Thyroid gland (tissue), 4 donors: Measurements from ENCODE around the gene MARK3. TPM values are rescaled to one million over a fixed set of nuclear protein-coding genes. Genes with fewer than 3 reads are reported as not detected.

Experiments used
- DNase-seq, 2 donors: peaks; one replicate each; pipeline ENCODE4 v3.0.0-alpha.2; 2019
- H3K27ac ChIP-seq, 3 donors: fragments of 200-600 bp; sonication (generic); 1 replicate in 2 of 3; 2 replicates in 1 of 3; pipeline ENCODE4 v1.5.1; 2016 to 2019; ENCODE audit warnings: mild to moderate bottlenecking in 1 of 3, moderate library complexity in 1 of 3
- H3K27me3 ChIP-seq: fragments of 200-600 bp; sonication (generic); one replicate; pipeline ENCODE4 v1.5.1; 2019
- H3K36me3 ChIP-seq, 2 donors: fragments of 200-600 bp; sonication (generic); one replicate each; pipeline ENCODE4 v1.5.1; 2016 to 2019
- H3K4me1 ChIP-seq, 2 donors: fragments of 200-600 bp; sonication (generic); one replicate each; pipeline ENCODE4 v1.5.1; 2017 to 2019
- H3K4me3 ChIP-seq, 3 donors: fragments of 200-600 bp; sonication (generic); replicated peaks in 1 of 3; 1 replicate in 2 of 3; 2 replicates in 1 of 3; pipeline ENCODE4 v1.5.1; 2016; ENCODE audit warnings: mild to moderate bottlenecking in 1 of 3
- H3K9me3 ChIP-seq: fragments of 200-600 bp; sonication (generic); one replicate; pipeline ENCODE4 v1.5.1; 2017
- POLR2A ChIP-seq, 2 donors: fragments of 450-650 bp; IDR thresholded peaks; one replicate each; pipeline ENCODE4 v1.6.1; 2017; ENCODE audit warnings: antibody characterized with exemption in 2 of 2, mild to moderate bottlenecking in 2 of 2, moderate library complexity in 1 of 2
- WGBS, 2 donors: methylation state at CpG; one replicate each; pipeline ENCODE4 v1.1.5; 2017; 5-methylcytosine and 5-hydroxymethylcytosine counted together
- intact Hi-C: fragments of 100-400 bp; cut with DNase I; formaldehyde crosslinking; loops from one replicate; pipeline ENCODE4 v1.15.1; 2023
- total RNA-seq, 4 donors: library from RNA; depleted of rRNA; stranded (reverse); fragments of >200 nt; gene quantifications; one replicate each; pipeline ENCODE4 v1.2.3, GENCODE V29; 2016
- TF ChIP-seq, protein P1 (sequence below), 6 experiments: fragments of 200-600 bp in 3 of 6; fragments of 450-650 bp in 3 of 6; sonication (generic) in 3 of 6; IDR thresholded peaks; one replicate each; pipeline ENCODE4 v1.5.1; 2016 to 2019; ENCODE audit warnings: antibody characterized with exemption in 6 of 6, mild to moderate bottlenecking in 2 of 6, inconsistent platforms in 1 of 6, moderate library complexity in 1 of 6

Gene MARK3
- total RNA-seq, 4 donors from 2014 or later, result 105 to 164 (median 114) TPM

DNA sequence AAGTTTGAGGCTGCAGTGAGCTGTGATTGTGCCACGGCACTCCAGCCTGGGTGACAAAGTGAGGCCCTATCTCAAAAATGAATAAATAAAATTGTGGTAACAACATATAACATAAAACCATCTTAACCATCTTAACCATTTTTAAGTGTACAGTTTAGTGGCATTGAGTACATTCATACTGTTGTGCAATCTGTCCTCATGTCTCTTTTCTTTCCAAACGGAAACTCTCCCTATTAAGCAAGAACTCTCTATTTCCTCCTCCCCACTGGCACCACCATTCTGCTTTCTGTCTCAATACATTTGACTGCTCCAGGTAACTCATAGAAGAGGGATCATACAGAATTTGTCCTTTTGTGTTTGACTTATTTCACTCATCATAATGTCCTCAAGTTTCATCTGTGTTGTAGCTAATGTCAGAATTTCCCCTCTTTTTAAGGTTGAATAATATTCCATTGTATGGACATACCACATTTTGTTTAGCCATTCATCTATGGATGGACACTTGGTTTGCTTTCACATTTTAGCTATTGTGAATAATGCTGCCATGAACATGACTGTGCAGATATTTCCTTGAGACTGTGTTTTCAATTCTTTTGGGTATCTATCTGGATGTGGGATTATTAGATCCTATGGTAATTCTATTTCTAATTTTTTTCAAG, 4.4 kb upstream of the MARK3 start:
- 1 to 2% methylated on average over 2 of the region's 2 CpGs for WGBS, 2 donors
- H3K4me3 ChIP-seq, result no peak overlapping the region
- no peak for DNase-seq
- TF ChIP-seq, protein P1, sequence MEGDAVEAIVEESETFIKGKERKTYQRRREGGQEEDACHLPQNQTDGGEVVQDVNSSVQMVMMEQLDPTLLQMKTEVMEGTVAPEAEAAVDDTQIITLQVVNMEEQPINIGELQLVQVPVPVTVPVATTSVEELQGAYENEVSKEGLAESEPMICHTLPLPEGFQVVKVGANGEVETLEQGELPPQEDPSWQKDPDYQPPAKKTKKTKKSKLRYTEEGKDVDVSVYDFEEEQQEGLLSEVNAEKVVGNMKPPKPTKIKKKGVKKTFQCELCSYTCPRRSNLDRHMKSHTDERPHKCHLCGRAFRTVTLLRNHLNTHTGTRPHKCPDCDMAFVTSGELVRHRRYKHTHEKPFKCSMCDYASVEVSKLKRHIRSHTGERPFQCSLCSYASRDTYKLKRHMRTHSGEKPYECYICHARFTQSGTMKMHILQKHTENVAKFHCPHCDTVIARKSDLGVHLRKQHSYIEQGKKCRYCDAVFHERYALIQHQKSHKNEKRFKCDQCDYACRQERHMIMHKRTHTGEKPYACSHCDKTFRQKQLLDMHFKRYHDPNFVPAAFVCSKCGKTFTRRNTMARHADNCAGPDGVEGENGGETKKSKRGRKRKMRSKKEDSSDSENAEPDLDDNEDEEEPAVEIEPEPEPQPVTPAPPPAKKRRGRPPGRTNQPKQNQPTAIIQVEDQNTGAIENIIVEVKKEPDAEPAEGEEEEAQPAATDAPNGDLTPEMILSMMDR (IDR thresholded peaks at IDR 0.05), result no peak
- no peak for TF ChIP-seq POLR2A (IDR thresholded peaks at IDR 0.05)
- peaks cover 3 to 7% of the 10 kb centered on the region in 2 donors for H3K4me1 ChIP-seq
- intact Hi-C loops, result loop anchor here (5.0 to 10.0 kb wide), 2 partner anchors 44 to 64 kb away; no protein-coding TSS in a partner anchor
- no peaks in the 10 kb centered on the region for H3K9me3 ChIP-seq
- H3K27ac ChIP-seq, result no peak overlapping the region
- H3K27me3 ChIP-seq, result no peaks in the 10 kb centered on the region
- no peaks in the 10 kb centered on the region for H3K36me3 ChIP-seq

DNA sequence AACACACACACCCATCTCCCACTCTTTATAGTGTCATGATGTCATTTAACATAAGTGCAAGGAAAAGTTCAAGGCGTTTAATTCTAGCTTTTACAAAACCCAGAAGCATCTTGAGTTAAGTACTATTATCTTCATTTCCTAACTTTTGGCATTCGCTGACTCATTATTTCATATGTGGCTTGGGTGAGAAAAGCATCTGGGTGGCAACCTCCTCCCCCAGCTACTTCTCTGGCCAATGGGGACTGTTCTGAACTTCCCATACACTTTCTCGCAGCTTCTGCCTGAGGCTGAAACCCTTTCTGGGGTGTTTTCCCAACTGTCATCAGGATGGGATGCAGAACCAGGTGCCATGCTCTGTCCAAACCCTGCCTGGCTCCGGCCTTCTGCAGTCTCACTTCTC, 2.8 kb upstream of the MARK3 start:
- Histone ChIP-seq H3K4me3 (no peak overlapping the region), H3K36me3 (no peaks in the 10 kb centered on the region), H3K27ac (no peak overlapping the region), H3K27me3 (no peaks in the 10 kb centered on the region), H3K9me3 (no peaks in the 10 kb centered on the region), H3K4me1 (peaks cover 7 to 10% of the 10 kb centered on the region in 2 donors)
- intact Hi-C loops, result loop anchor here (5.0 to 10.0 kb wide), 2 partner anchors 45 to 62 kb away; no protein-coding TSS in a partner anchor
- no peak for TF ChIP-seq POLR2A (IDR thresholded peaks at IDR 0.05)
- TF ChIP-seq, protein P1 (IDR thresholded peaks at IDR 0.05), result no peak
- WGBS, 2 donors, result 77% methylated on average over 4 of the region's 4 CpGs
- DNase-seq, result no peak

DNA sequence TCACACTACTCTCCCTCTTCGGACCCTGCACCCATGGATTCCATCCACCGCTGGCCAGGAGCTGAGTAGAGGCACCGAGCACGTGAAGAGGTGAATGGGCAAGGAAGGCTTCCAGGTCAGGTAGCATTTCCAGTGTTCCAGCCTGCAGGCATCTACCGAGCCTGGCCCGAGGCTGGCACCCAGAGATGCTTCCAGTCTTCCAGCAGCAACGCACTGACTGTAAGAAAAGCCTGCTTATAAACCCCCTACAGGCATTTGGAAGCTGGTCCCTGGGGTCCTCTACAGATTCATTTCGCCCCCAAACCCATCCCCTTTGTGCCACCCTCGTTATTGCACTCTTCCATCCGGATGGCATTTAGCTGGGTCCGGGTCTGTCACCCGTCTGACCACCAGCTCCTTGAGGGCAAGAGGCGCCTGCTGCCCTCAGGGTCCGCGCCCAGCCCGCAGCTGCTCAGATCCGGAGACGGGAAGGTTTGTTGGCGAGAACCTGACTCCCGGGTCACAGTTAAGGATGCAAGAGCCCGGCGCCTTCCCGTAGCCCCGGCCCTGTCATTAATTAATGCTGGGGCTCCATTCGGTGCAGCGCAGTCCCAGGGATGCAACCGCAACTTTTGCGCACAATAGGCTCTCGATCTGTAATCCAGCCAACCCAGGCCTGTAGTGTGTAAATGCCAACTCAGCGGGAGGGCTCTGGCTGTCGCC, 614 bp upstream of the MARK3 start:
- Histone ChIP-seq H3K36me3 (no peaks in the 10 kb centered on the region), H3K9me3 (no peaks in the 10 kb centered on the region), H3K27ac (peak overlapping the region in 2 of 3 donors; percentile 95 to 99), H3K4me1 (peaks cover 20 to 27% of the 10 kb centered on the region in 2 donors), H3K4me3 (peak overlapping the region; percentile 8 to 78 (median 77)), H3K27me3 (no peaks in the 10 kb centered on the region)
- no peak for DNase-seq
- TF ChIP-seq POLR2A (IDR thresholded peaks at IDR 0.05), result no peak
- TF ChIP-seq, protein P1 (IDR thresholded peaks at IDR 0.05), result no peak
- intact Hi-C loops, result loop anchor here (5.0 to 10.0 kb wide), 2 partner anchors 47 to 60 kb away; no protein-coding TSS in a partner anchor
- 10 to 16% methylated on average over 17 to 28 of the region's 31 CpGs for WGBS, 2 donors

DNA sequence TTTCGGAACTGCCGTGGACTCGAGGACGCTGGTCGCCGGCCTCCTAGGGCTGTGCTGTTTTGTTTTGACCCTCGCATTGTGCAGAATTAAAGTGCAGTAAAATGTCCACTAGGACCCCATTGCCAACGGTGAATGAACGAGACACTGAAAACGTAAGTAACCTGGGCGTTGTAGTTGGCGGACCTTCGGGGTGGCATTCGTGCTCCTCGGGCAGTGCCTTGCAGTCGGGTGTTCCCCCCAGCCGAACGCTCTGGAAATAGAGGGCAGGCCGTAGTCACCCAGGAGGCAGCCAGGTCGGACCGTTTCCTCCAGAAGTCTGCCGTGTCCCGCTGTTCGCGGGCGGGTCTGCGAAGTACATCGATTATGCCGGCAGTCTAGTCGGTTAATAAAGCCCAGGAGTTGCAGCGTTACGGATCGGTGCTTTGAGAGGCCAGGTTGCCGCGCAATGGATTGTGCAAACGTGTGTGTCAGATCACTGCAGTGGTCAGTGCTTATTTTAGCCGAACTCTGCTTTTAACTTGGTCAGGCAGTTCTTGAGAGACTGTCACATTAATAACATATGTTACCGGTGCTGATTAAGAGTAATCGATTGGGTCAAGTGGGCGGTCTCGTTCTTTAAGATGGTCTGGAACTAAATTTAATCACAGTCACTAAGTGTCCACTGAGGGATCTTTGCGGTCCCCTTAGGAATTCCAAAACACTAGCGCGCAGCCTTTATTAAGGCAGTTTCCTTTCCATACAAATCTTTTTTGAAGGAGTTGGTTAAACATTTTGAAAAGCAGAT, 906 bp downstream of the MARK3 start:
- Histone ChIP-seq H3K36me3 (no peaks in the 10 kb centered on the region), H3K27ac (peak overlapping the region; percentile 95 to 99 (median 96)), H3K4me1 (peaks cover 26 to 37% of the 10 kb centered on the region in 2 donors), H3K9me3 (no peaks in the 10 kb centered on the region), H3K4me3 (peak overlapping the region; percentile 68 to 78 (median 77)), H3K27me3 (no peaks in the 10 kb centered on the region)
- peak; percentile 79 for DNase-seq
- TF ChIP-seq, protein P1 (IDR thresholded peaks at IDR 0.05), result no peak
- peak in 1 of 2 donors; percentile 65 for TF ChIP-seq POLR2A (IDR thresholded peaks at IDR 0.05)
- 0% methylated on average over 14 to 38 of the region's 44 CpGs for WGBS, 2 donors
- intact Hi-C loops, result loop anchor here (10.0 kb wide), 1 partner anchor 59 kb away; no protein-coding TSS in a partner anchor
